GM18861 (cell line): ENCODE data around the gene TXLNB.

ENCODE experiments used
- ATAC-seq: cut with Tn5 transposase; IDR thresholded peaks from one replicate; pipeline ENCODE4 v1.9.1; 2021; ENCODE audit not compliant: unreplicated experiment

Gene TXLNB

DNA sequence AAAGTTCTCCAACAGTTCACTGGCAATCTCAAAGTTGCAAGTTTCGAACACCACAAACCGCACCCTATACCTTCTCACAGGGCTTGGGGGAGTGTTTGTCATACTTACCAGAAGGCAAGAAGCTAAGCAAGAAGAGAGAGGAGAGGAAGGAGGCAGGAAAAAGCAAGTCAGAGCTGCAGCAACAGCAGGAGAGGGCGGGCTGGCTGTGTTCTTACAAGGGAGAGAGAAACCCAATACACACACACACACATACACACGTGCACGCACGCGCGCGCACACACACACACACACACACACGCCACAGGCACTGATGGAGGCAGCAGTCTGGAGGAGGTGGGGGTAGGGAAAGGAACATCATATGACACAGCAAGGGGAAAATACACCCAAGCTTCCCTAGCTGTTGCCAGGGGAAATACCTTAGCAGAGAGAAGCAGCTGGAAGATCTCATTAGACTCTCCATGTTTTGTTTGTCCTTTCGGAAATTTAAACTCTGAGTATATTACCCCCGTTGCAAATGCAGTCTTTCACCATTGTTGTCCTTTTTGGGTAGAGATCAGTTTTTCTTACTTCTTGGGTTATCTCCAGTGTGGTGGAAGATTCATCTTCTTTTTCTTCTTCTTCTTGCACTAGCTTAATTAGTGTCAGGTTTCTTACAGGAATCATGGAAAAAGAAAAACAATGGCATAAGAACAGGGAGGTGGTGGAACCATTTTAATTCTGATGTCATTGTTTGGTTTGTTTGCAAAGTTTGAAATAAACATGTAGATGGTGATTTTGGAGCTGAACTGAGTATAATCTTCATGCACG is at the start of gene TXLNB:
TSS of gene TXLNB (minus strand) at position 186 of the 807 bp plus-strand sequence. CDS start 3,099 bp downstream, outside the sequence.
- ATAC-seq = peak; percentile 46

DNA sequence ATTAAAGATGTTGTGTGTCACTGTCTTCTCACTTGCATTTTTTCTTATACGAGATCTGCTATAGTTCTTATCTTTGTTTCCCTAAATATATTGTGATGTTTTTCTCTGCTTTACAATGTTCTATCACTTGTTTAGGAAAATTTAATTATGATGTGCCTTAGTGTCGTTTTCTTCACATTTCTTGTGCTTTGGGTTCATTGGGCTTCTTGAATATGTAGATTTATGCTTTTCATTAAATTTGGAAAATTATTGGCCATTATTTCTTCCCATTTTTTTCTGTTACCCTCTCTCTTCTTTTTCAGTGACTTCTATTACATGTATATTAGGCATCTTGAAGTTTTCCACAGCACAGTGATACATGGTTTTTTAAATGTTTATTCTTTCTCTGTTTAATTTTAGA is 49.3 kb upstream of the TXLNB start:
- no peak for ATAC-seq

DNA sequence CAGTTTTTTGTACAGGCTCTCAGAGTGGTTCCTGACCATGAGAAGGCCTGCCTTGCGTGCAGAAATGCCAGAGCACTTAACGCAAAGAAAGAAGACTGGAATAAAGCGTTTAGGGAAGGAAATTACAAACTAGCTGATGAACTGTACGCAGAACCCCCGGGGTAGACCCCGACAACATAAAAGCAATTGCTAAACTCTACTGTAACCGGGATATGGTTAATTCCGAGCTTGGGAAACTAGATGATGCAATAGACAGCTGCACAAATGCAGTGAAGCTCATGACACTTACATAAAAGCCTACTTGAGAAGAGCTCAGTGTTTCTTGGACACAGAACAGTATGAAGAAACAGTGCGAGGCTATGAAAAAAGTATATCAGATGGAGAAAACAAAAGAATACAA is 47.0 kb upstream of the TXLNB start:
- ATAC-seq = no peak

DNA sequence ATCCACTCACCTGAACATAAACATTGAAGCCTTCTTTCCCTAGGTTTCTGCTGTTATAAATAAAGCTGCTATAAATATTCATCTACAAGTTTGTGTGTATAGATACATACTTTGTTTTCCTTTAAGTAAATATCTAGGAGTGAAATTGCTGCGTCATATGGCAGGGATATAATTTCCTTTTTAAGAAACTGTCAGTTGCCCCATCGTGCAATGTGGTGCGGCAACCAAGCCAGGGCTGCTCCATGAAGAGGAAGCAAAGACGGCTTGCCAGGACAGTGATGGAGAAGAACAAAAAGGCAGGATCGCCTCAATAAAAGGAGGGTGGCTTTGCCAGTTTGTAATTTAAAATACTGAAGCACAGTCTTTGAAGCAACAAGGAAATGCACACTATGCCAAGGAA is 46.0 kb upstream of the TXLNB start:
- ATAC-seq = no peak

DNA sequence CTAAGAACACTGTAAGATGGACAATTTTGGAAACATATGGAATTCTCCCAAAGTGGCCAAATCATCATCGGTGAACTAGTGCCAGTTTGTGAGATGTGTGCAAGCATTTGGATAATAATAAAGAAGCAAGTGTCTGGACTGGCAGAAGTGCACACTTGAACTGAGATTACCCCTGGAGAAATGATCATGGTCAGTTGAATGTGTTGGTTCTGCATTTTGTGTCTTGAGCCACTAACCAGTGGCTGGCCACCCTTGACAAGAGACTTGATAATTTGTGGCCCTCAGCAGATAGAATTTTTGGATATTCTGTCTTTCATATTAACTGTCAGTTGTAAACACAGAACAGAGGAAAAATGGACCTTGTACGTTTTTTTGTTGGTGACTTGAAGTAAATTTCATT is 45.2 kb upstream of the TXLNB start:
- no peak for ATAC-seq

DNA sequence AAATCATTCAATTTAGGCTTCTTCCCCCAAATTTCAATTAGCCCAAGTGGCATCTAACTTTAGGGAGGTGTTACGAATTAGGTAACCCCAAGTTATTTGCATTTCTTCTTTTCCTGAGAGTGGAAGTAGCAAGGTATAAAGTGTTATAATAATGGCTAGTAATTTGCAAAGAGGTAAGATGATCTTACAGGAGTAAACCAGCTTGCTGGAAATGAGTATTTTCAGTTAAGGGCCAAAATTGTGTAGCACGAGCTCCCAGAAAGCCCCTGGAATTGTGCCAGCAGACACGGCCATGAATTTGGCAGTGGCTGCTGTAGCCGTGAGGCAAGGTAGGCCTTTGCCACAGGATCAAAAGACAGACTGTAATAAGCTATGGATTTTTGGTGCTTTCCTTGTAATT is 44.7 kb upstream of the TXLNB start:
- peak; percentile 45 for ATAC-seq

DNA sequence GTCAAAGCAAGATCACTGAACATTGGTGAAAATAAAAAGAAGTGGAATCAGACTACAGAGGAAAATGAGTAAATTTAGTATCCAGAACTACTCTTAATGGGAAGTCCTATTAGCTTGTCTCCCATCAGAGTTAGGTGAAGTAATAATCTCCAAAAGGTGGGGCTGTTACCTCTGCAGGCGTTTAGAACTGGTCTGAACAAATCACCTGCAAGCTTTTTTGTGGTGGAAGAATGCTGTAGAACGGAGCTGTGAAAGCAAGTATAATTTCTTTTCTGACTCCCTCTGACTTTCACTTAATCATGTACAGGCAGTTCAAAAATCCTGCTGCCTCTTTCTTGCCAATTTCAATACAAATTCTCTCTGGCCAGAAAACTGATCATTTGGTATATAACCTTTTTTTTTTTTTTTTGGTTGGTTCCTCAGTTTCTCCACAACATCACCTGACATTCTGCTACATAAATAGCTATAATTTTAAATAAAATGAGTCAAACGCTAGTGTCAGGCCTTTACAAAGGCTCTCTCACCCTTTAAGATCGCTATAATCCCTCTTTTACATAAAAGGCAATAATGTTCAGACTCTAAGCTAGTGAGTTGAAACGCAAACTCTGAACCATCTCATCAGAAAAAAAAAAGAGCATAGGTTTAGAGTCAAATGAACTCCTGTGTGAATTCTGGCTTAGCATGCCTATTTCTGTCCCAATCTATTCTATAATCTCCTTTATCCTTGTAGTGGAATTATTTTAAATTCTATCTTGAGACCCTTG is 43.8 kb upstream of the TXLNB start:
- no peak for ATAC-seq

DNA sequence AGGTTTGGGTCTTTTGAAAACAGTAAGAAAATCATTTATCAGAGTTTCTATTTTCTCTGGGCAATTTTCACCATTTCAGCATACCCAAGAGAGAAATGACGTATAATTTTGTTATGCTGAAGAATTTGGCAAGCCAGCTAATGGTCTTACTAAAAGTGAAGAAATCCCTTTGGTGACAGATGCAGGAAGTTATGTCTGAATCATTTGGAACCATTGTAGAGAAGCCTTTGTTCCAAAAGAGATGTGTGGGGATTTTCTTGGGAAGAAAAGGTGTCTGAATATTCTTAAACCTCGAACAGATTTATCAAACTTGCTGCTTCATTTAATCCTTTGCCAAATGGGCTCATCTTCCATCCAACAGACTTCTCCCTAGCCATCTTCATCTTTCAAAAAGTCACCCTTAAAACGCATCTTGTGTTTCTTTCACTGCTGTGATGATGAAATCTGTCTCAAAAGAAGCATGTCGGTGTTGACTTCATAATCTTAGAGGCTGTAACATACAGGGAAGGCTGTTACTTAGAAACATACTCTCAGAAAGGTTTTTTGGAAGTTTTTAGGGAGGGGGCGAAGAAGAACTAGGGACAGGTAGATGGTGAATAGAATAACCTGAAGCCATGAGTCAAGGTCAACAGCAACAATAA is 43.1 kb upstream of the TXLNB start:
- ATAC-seq = no peak

DNA sequence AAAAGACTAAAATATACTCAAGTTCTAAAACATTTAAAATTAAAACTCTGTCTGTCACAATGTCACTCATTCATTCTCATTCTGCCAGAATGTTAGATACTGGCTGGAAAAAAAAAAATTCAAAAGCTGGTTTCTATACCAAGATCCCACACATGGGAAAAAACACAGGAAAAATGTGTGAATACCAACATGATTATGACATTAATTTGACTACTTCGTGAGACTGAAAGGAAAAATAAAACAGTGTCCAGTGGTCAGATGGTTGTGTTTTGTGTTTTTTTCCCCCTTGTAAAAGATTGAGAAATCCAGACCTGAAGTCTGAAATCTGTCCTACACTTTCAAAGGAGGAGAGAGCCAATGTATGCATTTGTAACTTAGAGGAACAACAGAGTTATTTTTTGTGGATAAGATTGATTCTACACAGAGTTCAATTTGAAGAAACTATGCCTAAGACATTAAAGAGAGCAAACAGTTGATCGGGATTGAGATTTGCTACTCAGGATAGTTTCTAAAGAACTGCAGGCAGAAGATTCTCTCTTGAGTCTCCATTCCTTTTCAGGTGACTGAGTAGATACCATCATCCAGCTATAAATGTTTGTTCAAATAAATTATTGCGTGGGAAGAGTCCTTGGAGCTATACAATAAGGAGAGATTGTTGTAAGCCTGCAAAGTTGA is 39.2 kb upstream of the TXLNB start:
- no peak for ATAC-seq

DNA sequence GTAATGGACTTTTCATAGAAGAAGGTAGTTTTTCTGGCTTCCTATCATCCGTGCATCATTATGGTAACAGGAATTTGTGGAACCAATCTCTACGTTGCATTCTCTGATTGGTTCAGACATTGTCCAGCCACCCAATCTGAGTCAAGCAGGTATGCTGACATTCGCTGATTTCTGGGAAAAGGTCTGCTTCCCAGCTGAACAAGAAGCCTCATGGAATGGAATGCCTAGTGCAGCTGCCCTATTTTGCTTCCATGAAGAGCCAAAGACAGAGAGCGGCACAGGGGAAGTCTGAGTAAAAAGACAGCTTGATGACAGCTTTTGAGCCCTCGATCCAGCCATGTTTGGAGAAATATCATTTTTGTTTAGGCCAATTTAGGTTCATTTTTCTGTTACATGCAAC is 38.5 kb upstream of the TXLNB start:
- no peak for ATAC-seq

DNA sequence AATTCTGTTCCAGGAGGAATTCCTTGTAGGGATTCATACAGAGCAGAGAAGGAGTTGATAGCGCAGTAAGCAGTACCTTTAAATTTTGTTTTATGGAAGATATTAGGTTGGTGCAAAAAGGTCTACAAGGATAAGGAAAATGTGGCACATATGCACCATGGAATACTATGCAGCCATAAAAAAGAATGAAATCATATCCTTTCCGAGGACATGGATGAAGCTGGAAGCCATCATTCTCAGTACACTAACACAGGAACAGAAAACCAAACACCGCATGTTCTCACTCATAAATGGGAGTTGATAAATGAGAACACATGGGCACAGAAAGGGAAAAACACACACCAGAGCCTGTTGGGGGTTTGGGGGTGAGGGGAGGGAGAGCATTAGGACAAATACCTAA is 37.4 kb upstream of the TXLNB start:
- ATAC-seq = no peak

DNA sequence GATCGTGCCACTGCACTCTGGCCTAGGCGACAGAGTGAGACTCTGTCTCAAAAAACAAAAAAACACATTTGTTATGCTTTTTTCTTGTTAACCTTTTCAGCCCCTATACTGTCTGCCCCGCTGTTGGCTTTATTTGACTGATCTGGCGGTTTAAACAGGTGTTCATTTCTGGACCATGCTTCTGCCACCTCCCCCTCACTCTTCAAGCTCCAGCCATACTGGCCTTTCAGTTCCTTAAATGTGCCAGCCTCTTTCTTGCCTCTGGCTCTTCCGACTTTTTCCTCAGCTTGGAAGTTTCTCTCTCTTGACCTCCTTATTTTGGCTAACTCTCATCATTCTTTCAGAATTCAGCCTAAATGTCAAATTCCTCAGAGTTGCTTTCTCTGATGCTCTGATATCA is 35.2 kb upstream of the TXLNB start:
- ATAC-seq = peak; percentile 66

DNA sequence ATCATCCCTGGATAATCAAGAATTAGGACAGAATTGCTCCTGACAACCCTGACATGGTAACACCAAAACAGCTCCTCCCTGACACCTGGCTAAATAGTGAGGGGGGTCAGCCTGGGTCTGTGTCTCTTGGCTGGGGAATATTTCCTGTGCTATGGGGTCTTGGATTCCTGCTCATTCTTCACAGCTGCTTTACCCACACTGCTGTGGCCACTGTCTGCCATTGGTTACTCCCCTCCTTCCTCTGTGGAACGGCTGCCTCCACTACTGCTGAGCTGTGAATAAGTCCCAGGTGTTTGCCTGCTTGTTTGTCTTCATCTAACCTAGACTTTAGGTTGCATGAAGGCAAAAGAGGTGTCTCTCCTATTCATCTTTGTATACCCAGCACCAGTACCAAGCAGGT is 33.9 kb upstream of the TXLNB start:
- no peak for ATAC-seq

DNA sequence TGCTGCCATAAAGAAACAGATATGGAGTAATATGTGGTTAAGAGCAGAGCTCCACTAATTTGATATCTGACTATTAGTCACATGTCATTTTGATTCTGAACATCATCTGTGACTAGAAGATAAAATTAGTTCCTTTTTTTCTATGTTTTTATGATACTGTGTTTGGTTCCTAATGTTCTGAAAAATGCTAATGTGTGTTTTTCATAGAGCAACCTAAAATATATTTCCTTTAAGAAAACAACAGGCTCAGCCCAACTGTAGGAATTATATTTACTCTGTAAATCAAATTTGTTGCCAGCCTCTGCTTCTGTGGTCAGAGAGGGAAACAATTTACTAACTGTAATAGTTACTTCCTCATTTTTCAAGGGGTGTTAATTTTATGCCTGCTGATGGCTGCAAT is 33.3 kb upstream of the TXLNB start:
- peak; percentile 46 for ATAC-seq

DNA sequence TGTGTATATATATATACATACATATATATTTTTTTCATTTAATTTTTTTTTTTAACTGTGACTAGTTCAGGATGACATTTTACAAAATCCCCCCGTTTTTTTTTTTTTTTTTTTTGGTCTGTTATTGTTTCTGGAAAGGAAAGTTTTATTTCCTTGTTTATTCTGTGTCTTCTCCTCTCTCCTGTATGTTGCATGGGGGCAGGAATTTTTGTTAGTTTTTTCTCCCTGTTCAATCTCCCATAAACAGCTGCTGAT is 32.4 kb upstream of the TXLNB start:
- no peak for ATAC-seq

DNA sequence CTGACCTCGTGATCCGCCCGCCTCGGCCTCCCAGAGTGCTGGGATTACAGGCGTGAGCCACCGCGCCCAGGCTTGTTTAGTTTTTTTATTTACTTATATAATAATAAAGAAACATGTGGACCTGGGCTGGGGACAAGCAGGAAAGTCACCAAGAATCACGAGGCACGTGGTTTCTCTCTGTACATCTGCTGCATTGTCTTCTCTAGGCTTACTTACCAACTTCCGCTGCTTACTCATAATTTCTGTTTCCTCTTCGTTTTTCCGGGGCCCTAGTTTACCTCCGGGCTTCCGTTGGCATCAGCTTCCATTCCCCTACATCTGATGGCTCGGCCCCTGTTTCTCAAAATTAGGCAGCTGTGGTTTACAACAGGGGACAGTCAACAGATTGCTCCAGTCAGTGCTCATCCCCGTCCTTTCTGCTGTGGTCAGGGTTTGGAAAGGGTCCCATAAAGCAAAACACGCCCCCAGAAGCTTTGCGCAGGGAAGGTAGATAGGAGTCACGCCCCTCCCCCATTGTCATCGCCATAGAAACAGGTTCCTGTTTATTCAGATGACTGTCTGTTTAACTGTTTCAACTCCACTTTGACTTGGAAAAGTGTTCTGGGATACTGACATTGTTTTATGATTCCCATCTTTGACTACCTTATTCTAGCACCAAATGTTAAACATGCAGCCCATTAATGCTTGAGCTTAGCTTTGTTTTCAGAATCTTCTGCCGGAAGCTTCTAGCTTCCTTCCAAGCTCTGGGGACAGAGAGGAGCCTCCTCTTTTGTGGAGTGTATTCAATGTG is 31.9 kb upstream of the TXLNB start:
- no peak for ATAC-seq

DNA sequence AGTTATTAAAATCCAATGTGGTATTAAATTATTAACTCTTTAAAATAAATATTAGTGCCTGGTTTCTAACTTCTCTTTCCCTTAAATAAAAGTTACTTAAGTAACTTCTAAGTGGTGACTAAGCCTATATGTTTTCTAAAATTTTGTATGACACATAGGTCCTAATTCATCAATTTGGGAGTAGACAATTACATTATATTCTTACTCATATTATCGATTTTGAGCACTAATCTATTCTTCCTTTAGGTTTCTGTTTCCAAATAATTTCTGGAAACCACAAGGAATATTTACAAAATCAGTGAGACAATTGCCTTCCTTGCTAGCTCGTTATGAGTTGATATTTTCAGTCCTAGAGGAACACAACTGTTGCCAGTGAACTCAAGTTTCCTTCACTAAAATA is 28.3 kb upstream of the TXLNB start:
- no peak for ATAC-seq

DNA sequence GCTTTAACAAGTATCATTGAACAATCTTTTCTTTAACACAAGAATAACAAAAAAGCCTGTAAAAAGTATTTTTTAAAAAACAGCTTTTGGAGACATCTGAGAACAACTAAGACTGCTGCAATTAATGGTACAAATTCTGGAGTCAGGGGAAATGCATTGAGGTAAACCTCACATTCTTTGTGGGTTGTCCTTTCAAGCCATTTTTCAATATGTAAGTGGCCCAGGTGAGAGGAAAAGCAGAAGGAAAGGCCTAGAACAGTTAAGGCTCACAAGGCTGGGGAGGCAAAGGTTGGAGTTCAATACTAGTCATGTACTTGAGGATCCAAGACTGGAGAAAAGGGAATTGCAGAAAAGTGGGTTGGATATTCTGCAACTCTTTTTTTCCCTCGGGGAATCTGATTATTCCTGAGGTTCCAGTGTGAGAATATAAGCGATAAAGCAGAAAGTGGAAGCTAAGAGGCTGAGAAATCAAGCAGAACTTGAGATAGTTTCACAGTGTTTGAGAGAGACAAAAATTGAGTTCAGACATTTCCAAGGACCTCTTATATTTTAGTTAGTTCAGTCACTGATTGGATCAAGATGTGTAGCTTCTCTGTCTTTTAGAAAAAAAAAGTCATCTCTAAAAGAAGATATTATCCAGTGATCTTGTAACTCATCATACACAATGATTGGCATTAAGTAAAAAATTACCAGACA is 25.0 kb upstream of the TXLNB start:
- no peak for ATAC-seq

DNA sequence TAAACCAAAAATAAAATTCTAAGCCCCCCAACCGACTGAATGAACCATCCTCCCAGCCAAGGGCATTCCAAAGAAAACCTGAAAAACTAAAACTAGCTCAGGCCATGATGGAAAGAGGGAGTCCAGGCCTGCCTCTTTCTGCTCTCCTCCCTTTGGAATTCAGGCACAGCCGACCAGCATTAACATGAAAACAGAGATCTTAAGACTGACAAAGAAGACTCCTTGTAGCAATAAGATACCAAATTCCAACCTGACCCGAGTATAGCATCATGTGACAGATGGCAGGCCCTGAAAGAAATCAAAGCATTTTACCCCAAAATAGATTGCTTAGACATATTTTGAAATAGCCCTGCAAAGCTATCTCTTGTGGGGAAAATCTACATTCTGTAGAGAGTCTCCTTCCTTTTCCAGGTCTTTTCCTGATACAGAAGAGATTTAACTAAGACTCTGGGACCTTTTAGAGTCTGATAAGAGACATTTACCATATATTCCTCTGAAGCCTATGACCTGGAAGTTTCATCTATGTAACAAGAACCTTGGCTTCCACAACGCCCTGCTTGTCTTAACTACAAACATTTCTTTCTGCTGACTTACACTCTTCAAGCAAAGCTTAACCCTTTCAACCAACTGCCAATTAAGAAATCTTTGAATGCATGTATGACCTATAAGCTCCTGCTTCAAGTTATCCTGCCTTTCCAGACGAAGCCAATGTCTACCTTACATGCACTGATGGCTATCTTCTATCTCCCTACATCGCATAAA is 22.2 kb upstream of the TXLNB start:
- ATAC-seq = no peak

DNA sequence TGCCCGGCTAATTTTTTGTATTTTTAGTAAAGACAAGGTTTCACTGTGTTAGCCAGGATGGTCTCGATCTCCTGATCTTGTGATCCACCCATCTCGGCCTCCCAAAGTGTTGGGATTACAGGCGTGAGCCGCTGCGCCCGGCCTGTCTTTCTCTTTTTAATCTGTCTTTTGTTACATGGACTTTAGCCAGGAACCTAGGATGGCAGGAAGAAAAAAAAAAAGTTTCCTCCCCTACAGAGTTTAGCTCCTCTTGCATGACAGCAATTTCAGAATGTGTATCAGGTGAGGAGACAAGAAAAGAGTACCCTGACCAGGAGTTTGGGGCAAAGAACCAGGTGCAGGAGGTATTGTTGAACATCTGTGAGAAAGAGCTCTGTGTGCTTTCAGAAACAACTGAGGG is 21.4 kb upstream of the TXLNB start:
- no peak for ATAC-seq
